Activated T-cell treated with anti-CD3 and anti-CD28 coated beads, Interleukin-2, amount 50 U/mL, for 72 hours (primary cell): ENCODE data around the gene GTF2H2C. TPM values are rescaled to one million over a fixed set of nuclear protein-coding genes. Genes with fewer than 3 reads are reported as not detected.
"Not testable (repeated sequence)": the region's sequence is repeated elsewhere in the genome, so short reads cannot be mapped to it uniquely, and the experiment has no call there.

ENCODE experiments used
- ATAC-seq, 2 donors: fragments of 150-1000 bp; cut with Tn5 transposase; replicated peaks in 1 of 2; 2 replicates each; pipeline ENCODE4 v1.10.0; 2021; ENCODE audit warnings: moderate library complexity in 2 of 2, mild to moderate bottlenecking in 1 of 2
- DNase-seq, 2 donors: peaks; one replicate each; pipeline ENCODE4 v3.0.0; 2021 to 2022; ENCODE audit warnings: mixed read lengths in 1 of 2
- H3K27ac Mint-ChIP-seq: one replicate; pipeline ENCODE4 v1.8.0; 2022; ENCODE audit warnings: mild to moderate bottlenecking, moderate library complexity, mixed read lengths
- H3K27me3 Mint-ChIP-seq: one replicate; pipeline ENCODE4 v1.8.0; 2022; ENCODE audit warnings: low read depth, mixed read lengths
- H3K36me3 Mint-ChIP-seq, 2 donors: one replicate each; pipeline ENCODE4 v1.8.0; 2022; ENCODE audit warnings: mixed read lengths in 2 of 2, mild to moderate bottlenecking in 1 of 2; ENCODE audit not compliant: insufficient read depth in 2 of 2
- H3K4me1 Mint-ChIP-seq: one replicate; pipeline ENCODE4 v1.8.0; 2022; ENCODE audit warnings: low read depth, mixed read lengths
- H3K4me3 Mint-ChIP-seq, 2 donors: one replicate each; pipeline ENCODE4 v1.8.0; 2022; ENCODE audit warnings: mild to moderate bottlenecking in 2 of 2, mixed read lengths in 2 of 2, moderate library complexity in 2 of 2
- H3K9me3 Mint-ChIP-seq, 2 donors: one replicate each; pipeline ENCODE4 v1.8.0; 2022; ENCODE audit warnings: mixed read lengths in 2 of 2
- total RNA-seq, 2 donors: library from RNA; stranded (reverse); gene quantifications; one replicate each; pipeline ENCODE4 v1.2.3, GENCODE V29; 2022

GTF2H2C gene
- total RNA-seq, result 10 to 100 TPM; 44.4 to 54.3 TPM

GRCh38 chr5:69559908-69560330, at the start of gene GTF2H2C:
TSS of gene GTF2H2C (plus strand) at chr5:69560191. CDS start at chr5:69565133, 4,942 bp downstream.
- DNase-seq (peak; percentile 75 to 79), ATAC-seq (peak; percentile 100)
- H3K4me1 Mint-ChIP-seq, H3K27me3 Mint-ChIP-seq, H3K9me3 Mint-ChIP-seq, H3K36me3 Mint-ChIP-seq: not testable (repeated sequence)
- peak within 1 kb of the TSS; percentile 91 to 94 for H3K4me3 Mint-ChIP-seq
- H3K27ac Mint-ChIP-seq, result peak within 1 kb of the TSS; percentile 96

GRCh38 chr5:69510694-69511093, 49.3 kb upstream of the GTF2H2C start:
- Mint-ChIP-seq H3K4me3 (no peak overlapping the region), H3K4me1 (no peaks in the 10 kb centered on the region), H3K36me3 (no peaks in the 10 kb centered on the region), H3K9me3 (no peaks in the 10 kb centered on the region), H3K27ac (no peak overlapping the region), H3K27me3 (no peaks in the 10 kb centered on the region)
- ATAC-seq, result no peak
- no peak for DNase-seq

GRCh38 chr5:69512740-69513260, 47.2 kb upstream of the GTF2H2C start:
- Mint-ChIP-seq H3K4me1 (no peaks in the 10 kb centered on the region), H3K36me3 (no peaks in the 10 kb centered on the region), H3K9me3 (no peaks in the 10 kb centered on the region), H3K27ac (no peak overlapping the region), H3K27me3 (no peaks in the 10 kb centered on the region), H3K4me3 (no peak overlapping the region)
- DNase-seq (no peak), ATAC-seq (no peak)

- H3K9me3 Mint-ChIP-seq, ATAC-seq, H3K36me3 Mint-ChIP-seq, H3K27me3 Mint-ChIP-seq, H3K4me1 Mint-ChIP-seq, DNase-seq, H3K4me3 Mint-ChIP-seq, H3K27ac Mint-ChIP-seq: not testable (repeated sequence)
Measured at GRCh38 chr5:69515570-69515969, 44.4 kb upstream of the GTF2H2C start.

DNA sequence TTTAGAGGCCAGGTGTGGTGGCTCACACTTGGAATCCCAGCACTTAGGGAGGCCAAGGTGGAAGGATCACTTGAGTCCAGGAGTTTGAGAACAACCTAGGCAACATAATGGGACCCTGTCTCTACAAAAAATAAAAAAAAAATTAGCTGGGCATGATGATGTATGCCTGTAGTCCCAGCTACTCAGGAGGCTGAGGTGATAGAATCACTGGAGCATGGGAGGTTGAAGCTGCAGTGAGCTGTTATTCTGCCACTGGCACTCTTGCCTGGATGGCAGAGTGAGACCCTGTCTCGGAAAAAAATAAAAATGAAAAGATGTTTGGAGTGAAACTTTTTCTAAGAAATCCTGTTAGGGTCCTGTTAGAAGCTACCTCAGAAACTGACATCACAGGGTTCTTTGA, 43.2 kb upstream of the GTF2H2C start:
- no peak overlapping the region for H3K27ac Mint-ChIP-seq
- H3K4me3 Mint-ChIP-seq, result no peak overlapping the region
- no peaks in the 10 kb centered on the region for H3K4me1 Mint-ChIP-seq
- ATAC-seq (no peak), DNase-seq (no peak)
- no peaks in the 10 kb centered on the region for H3K9me3 Mint-ChIP-seq
- H3K36me3 Mint-ChIP-seq, result no peaks in the 10 kb centered on the region
- no peaks in the 10 kb centered on the region for H3K27me3 Mint-ChIP-seq

- H3K4me3 Mint-ChIP-seq, result no peak overlapping the region
- no peaks in the 10 kb centered on the region for H3K27me3 Mint-ChIP-seq
- no peaks in the 10 kb centered on the region for H3K9me3 Mint-ChIP-seq
- no peaks in the 10 kb centered on the region for H3K4me1 Mint-ChIP-seq
- ATAC-seq, result no peak
- DNase-seq, result no peak
- no peak overlapping the region for H3K27ac Mint-ChIP-seq
- no peaks in the 10 kb centered on the region for H3K36me3 Mint-ChIP-seq
Measured at GRCh38 chr5:69517763-69518212, 42.2 kb upstream of the GTF2H2C start.

DNA sequence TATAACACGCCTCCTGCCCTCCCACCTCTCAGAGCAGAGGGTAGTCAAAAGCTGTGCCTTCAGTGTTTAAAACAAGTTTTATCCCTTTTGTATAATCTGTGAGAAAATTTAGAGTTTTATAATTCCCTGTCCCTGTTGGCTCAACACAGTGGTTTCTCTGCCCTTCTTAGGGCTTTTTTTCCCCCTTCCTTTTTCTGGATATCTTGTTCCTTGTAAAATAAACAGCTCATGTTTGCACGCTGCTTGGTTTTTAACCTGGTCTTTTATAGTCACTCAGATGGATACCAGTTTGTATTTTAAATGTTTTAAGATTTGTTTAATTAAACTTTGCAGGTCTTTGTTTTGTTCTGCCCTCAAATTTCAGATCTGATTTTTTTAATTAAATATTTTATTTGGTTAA, 40.7 kb upstream of the GTF2H2C start:
- no peaks in the 10 kb centered on the region for H3K9me3 Mint-ChIP-seq
- H3K36me3 Mint-ChIP-seq, result no peaks in the 10 kb centered on the region
- no peaks in the 10 kb centered on the region for H3K4me1 Mint-ChIP-seq
- DNase-seq, result no peak
- H3K27me3 Mint-ChIP-seq, result no peaks in the 10 kb centered on the region
- ATAC-seq, result no peak
- H3K4me3 Mint-ChIP-seq, result no peak overlapping the region
- H3K27ac Mint-ChIP-seq, result no peak overlapping the region

DNA sequence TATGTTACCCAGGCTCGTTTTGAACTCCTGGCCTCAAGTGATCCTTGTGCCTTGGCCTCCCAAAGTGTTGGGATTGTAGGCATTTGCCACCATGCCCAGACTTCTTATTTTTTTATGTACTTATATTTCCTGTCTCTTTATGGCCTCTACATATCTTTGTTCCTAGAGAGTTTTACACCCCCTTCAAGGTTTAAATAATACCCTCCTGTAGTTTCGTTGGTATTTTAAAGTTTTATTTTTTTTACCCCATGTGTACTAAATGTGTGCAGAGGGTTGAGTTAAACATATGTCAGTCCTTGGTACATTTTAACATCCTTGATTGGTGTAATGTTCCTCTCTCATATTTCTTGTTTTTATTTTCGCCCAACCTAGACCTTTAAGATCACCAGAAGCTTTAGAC, 38.0 kb upstream of the GTF2H2C start:
- Mint-ChIP-seq H3K4me1 (no peaks in the 10 kb centered on the region), H3K9me3 (no peaks in the 10 kb centered on the region), H3K27ac (no peak overlapping the region), H3K36me3 (no peaks in the 10 kb centered on the region), H3K4me3 (no peak overlapping the region), H3K27me3 (no peaks in the 10 kb centered on the region)
- DNase-seq, result no peak
- no peak for ATAC-seq

GRCh38 chr5:69525490-69525889, 34.5 kb upstream of the GTF2H2C start:
- Mint-ChIP-seq H3K9me3 (no peaks in the 10 kb centered on the region), H3K36me3 (no peaks in the 10 kb centered on the region), H3K27ac (no peak overlapping the region), H3K4me1 (no peaks in the 10 kb centered on the region), H3K27me3 (peaks cover 15% of the 10 kb centered on the region), H3K4me3 (no peak overlapping the region)
- DNase-seq (no peak), ATAC-seq (no peak)

GRCh38 chr5:69526660-69527059, 33.3 kb upstream of the GTF2H2C start:
- no peak for ATAC-seq
- no peaks in the 10 kb centered on the region for H3K9me3 Mint-ChIP-seq
- H3K27me3 Mint-ChIP-seq, result peaks cover 22% of the 10 kb centered on the region
- H3K4me1 Mint-ChIP-seq, result no peaks in the 10 kb centered on the region
- no peak for DNase-seq
- H3K27ac Mint-ChIP-seq, result no peak overlapping the region
- H3K4me3 Mint-ChIP-seq, result no peak overlapping the region
- H3K36me3 Mint-ChIP-seq, result no peaks in the 10 kb centered on the region

DNA sequence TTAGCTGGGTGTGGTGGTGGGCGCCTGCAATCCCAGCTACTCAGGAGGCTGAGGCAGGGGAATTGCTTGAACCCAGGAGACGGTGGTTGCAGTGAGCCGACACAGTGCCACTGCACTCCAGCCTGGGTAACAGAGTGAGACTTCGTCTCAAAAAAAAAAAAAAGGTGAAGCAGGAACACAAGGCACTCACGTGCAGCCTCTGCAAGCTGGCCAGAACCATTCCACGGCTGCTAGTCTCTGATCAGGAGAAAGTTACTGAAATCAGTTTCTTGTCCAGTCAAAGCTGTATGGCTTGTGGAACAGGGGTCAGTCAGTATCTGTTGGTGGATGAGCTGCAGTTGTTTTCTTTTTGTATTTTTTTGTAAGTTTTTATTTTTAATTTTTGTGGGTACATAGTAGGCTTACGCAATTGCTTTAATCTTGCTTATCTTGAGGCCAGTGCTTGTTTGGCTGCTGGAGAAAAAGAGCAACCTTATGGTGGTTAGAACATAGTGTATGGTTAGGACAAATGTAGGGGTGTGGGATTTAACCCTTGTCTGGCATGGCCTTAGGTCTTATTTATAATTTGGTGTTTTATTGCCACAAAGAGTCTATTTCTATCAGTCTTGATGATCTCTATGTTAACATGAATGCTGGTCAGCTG, 32.7 kb upstream of the GTF2H2C start:
- DNase-seq (no peak), ATAC-seq (no peak)
- Mint-ChIP-seq H3K4me1 (no peaks in the 10 kb centered on the region), H3K4me3 (no peak overlapping the region), H3K9me3 (no peaks in the 10 kb centered on the region), H3K27me3 (peaks cover 22% of the 10 kb centered on the region), H3K36me3 (no peaks in the 10 kb centered on the region), H3K27ac (no peak overlapping the region)

GRCh38 chr5:69528035-69528434, 32.0 kb upstream of the GTF2H2C start:
- Mint-ChIP-seq H3K36me3 (no peaks in the 10 kb centered on the region), H3K27me3 (peaks cover 22% of the 10 kb centered on the region), H3K9me3 (no peaks in the 10 kb centered on the region), H3K4me1 (no peaks in the 10 kb centered on the region), H3K27ac (no peak overlapping the region), H3K4me3 (no peak overlapping the region)
- DNase-seq (no peak), ATAC-seq (no peak)

DNA sequence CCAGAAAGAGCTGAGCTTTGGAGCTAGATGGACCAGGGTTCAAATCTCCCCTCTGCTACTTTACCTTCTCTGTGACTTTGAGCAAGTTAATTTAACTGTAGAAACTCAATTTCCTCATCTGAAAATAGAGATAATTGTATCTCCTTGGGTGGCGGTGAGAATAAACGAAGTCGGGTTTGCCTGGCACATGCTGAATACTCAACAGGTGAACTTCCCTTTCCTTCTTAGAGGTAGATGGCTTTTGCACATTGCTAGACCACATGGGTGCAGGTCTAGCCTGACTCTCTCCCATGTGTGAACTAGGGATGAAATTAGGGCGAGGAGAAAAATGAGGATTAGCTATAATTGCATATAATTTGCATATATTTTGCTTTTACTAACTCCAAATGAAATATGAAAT, 31.4 kb upstream of the GTF2H2C start:
- Mint-ChIP-seq H3K36me3 (no peaks in the 10 kb centered on the region), H3K4me1 (no peaks in the 10 kb centered on the region), H3K27ac (no peak overlapping the region), H3K4me3 (no peak overlapping the region), H3K9me3 (no peaks in the 10 kb centered on the region), H3K27me3 (peaks cover 22% of the 10 kb centered on the region)
- no peak for ATAC-seq
- DNase-seq, result no peak
